H1 (cell line): ENCODE results near the gene MAFG.

ENCODE experiments used
- EGR1 ChIP-seq: IDR thresholded peaks from 2 replicates; pipeline ENCODE4 v1.6.1; 2011; ENCODE audit warnings: low read depth, low read length, borderline replicate concordance
- MAFK ChIP-seq: IDR thresholded peaks from 2 replicates; pipeline ENCODE4 v1.6.1; 2012; ENCODE audit warnings: low read depth, mild to moderate bottlenecking, improper control_type of control experiment, low read length
- POLR2A ChIP-seq, 2 experiments: IDR thresholded peaks; 1 replicate in 1 of 2; 2 replicates in 1 of 2; pipeline ENCODE4 v1.6.1; 2011; ENCODE audit warnings: low read depth in 2 of 2, low read length in 2 of 2, mild to moderate bottlenecking in 2 of 2; ENCODE audit errors: control extremely low read depth in 1 of 2
- SUZ12 ChIP-seq: fragments of 200-600 bp; sonication (generic); IDR thresholded peaks from 2 replicates; pipeline ENCODE4 v1.6.1; 2012; ENCODE audit warnings: mild to moderate bottlenecking, inconsistent platforms, low read length, moderate library complexity, mixed read lengths
- TF ChIP-seq, protein P1 (sequence below), 3 experiments: IDR thresholded peaks; 1 replicate in 2 of 3; 2 replicates in 1 of 3; pipeline versions ENCODE4 v1.5.1 to v1.6.1; 2011; ENCODE audit warnings: low read length in 3 of 3, mild to moderate bottlenecking in 3 of 3, inconsistent platforms in 2 of 3, low read depth in 1 of 3, moderate library complexity in 1 of 3; ENCODE audit not compliant: insufficient read depth in 1 of 3; ENCODE audit errors: control extremely low read depth in 1 of 3
- TF ChIP-seq, protein P2 (sequence below): IDR thresholded peaks from 2 replicates; pipeline ENCODE4 v1.6.1; 2012; ENCODE audit warnings: low read length, inconsistent platforms

DNA sequence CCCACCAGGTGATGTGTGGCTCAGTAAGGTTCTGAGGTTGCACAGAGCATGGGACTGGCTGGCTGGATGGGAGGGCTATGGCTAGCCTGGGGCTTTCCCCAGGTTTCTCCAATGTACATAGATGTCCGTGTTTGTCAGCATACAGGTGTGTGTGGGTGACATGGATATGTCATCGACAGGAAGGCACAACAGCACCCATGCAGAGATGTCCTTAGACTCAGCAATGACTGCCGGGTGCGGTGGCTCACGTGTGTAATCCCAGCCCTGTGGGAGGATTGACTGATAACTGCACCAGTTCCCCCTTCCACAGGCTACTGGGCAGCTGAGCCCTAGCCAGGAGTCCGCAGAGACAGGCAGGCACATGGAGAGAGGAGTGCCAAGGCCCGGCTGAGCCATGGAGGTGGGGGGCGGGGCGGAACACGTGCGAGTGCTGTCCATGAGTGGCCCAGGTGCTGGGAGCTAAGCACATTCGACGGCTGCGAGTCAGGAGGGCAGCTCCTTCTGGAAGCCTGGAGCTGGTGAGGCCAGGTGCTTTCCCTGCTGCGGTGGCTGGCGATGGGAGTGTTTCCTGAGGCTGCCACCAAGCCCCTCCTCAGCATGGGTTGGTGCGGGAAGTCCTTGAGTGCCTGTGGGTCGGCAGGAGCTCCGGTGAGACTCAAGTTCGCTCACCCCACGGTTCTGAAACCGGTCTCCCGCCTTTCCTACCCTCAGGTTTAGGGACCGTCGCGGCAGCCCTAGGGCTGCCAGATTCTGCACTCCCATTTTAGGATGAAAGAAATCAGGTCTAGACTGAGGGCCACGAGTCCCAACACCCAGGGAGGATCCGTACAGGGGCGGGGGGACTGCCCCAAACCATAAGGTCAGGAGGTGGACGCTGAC is 49.0 kb upstream of the MAFG start:
- TF ChIP-seq MAFK (no peak), EGR1 (no peak), SUZ12 (peak; percentile 41; the same call in 1 of the 2 replicates), POLR2A (IDR thresholded peaks at IDR 0.05; ENCODE audit: control extremely low read depth in 1 of 2, low read depth in 2 of 2, low read length in 2 of 2) (no peak)
- TF ChIP-seq, protein P1, sequence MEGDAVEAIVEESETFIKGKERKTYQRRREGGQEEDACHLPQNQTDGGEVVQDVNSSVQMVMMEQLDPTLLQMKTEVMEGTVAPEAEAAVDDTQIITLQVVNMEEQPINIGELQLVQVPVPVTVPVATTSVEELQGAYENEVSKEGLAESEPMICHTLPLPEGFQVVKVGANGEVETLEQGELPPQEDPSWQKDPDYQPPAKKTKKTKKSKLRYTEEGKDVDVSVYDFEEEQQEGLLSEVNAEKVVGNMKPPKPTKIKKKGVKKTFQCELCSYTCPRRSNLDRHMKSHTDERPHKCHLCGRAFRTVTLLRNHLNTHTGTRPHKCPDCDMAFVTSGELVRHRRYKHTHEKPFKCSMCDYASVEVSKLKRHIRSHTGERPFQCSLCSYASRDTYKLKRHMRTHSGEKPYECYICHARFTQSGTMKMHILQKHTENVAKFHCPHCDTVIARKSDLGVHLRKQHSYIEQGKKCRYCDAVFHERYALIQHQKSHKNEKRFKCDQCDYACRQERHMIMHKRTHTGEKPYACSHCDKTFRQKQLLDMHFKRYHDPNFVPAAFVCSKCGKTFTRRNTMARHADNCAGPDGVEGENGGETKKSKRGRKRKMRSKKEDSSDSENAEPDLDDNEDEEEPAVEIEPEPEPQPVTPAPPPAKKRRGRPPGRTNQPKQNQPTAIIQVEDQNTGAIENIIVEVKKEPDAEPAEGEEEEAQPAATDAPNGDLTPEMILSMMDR (IDR thresholded peaks at IDR 0.05; ENCODE audit: control extremely low read depth in 1 of 3, insufficient read depth in 1 of 3, low read depth in 1 of 3, low read length in 3 of 3), result no peak
- TF ChIP-seq, protein P2, sequence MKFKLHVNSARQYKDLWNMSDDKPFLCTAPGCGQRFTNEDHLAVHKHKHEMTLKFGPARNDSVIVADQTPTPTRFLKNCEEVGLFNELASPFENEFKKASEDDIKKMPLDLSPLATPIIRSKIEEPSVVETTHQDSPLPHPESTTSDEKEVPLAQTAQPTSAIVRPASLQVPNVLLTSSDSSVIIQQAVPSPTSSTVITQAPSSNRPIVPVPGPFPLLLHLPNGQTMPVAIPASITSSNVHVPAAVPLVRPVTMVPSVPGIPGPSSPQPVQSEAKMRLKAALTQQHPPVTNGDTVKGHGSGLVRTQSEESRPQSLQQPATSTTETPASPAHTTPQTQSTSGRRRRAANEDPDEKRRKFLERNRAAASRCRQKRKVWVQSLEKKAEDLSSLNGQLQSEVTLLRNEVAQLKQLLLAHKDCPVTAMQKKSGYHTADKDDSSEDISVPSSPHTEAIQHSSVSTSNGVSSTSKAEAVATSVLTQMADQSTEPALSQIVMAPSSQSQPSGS, result no peak
